Measurements from ENCODE around the gene GRID2. TPM values are rescaled to one million over a fixed set of nuclear protein-coding genes. Genes with fewer than 3 reads are reported as not detected.

Gene GRID2
- total and polyA plus RNA-seq, 2 of the 4 experiments (the other 2 are of a cell fraction), result under 0.01 TPM; not detected in 1

DNA sequence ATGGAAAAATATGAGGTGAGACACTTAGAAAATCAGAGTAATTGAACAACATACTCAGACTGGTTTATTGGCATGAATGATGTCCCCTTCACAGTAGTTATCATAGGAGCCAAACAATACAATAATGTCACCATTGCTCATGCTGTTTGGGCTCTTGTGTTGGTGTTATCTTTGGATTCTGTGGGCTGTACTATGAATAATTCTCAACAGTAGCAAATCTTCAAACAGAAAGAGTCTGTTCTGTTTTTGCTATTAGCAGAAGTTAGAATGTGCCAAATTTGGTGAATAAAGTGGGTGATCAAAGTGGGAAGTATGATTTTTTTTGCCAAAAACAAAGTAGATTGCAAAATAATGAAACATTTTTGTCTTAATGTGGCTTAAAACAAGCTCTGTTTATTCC, 58.3 kb downstream of the GRID2 start:
- H3K4ac ChIP-seq (ENCODE audit: low read depth, low read length), result no peak overlapping the region
- no peak overlapping the region for H2BK120ac ChIP-seq (ENCODE audit: low read depth, low read length)
- CTCF ChIA-PET, result no interaction called here
- intact Hi-C loops (cut with micrococcal nuclease) (no loop called here), in situ Hi-C loops (cut with MboI; ENCODE audit: low sequenced_read_pairs) (no loop called here), dilution Hi-C loops (cut with HindIII; ENCODE audit: low sequenced_read_pairs, unreplicated experiment) (no loop called here)
- no peaks in the 10 kb centered on the region for H3K9me1 ChIP-seq (ENCODE audit: insufficient read depth, low read length)
- H2BK5ac ChIP-seq (ENCODE audit: low read depth, low read length, poor library complexity, severe bottlenecking), result no peak overlapping the region
- H3K23ac ChIP-seq (ENCODE audit: low read depth, low read length), result no peak overlapping the region
- no peaks in the 10 kb centered on the region for H3K79me1 ChIP-seq (ENCODE audit: low read depth in 1 of 2, low read length in 2 of 2)
- no peak overlapping the region for H2AK9ac ChIP-seq (replicated peaks; ENCODE audit: low read depth, low read length, poor library complexity)
- H3K36me3 ChIP-seq (ENCODE audit: control insufficient read depth, insufficient read depth, low read length), result no peaks in the 10 kb centered on the region
- no peaks in the 10 kb centered on the region for H3K4me1 ChIP-seq (ENCODE audit: control insufficient read depth, insufficient read depth, low read length)
- H4K8ac ChIP-seq (ENCODE audit: low read depth in 2 of 2, low read length in 2 of 2), result no peak overlapping the region
- H2BK15ac ChIP-seq (ENCODE audit: low read depth, low read length), result no peak overlapping the region
- H2AFZ ChIP-seq (replicated peaks; ENCODE audit: low read length, poor library complexity), result no peak overlapping the region
- POLR2A ChIA-PET (ENCODE audit: unreplicated experiment), result interaction anchor here (0.7 kb wide), 1 partner anchor 157 kb away, joined by 3 read pairs; no protein-coding TSS in a partner anchor
- no peak overlapping the region for H2AK5ac ChIP-seq (ENCODE audit: low read depth, low read length)
- DNase-seq (no peak), ATAC-seq (ENCODE audit: low read depth) (no peak)
- no peaks in the 10 kb centered on the region for H3K27me3 ChIP-seq (ENCODE audit: control insufficient read depth, insufficient read depth, low read length)
- no peak overlapping the region for H3K56ac ChIP-seq (ENCODE audit: extremely low read depth, insufficient read depth, low read length)
- H3K4me2 ChIP-seq (ENCODE audit: low read depth, low read length), result no peak overlapping the region
- H2BK20ac ChIP-seq (ENCODE audit: low read depth, low read length), result no peak overlapping the region
- no peaks in the 10 kb centered on the region for H3K9me3 ChIP-seq (ENCODE audit: control insufficient read depth, insufficient read depth, low read length)
- no peak overlapping the region for H3K14ac ChIP-seq (replicated peaks; ENCODE audit: low read depth, low read length)
- no peak overlapping the region for H3K4me3 ChIP-seq (ENCODE audit: insufficient read depth, low read depth, low read length)
- H4K20me1 ChIP-seq (ENCODE audit: insufficient read depth, low read length), result no peaks in the 10 kb centered on the region
- no peak overlapping the region for H3K18ac ChIP-seq (ENCODE audit: low read depth, low read length)
- BruUV-seq (replicated peaks), result no TSS peak
- H4K91ac ChIP-seq (ENCODE audit: insufficient read depth, low read depth, low read length), result no peak overlapping the region
- no peak for TF ChIP-seq RFX5 (IDR thresholded peaks at IDR 0.05; ENCODE audit: low read depth, low read length)
- TF ChIP-seq SMC3 (IDR thresholded peaks at IDR 0.05; ENCODE audit: low read depth, low read length), result no peak
- TF ChIP-seq MAZ (IDR thresholded peaks at IDR 0.05; ENCODE audit: borderline replicate concordance, low read depth, low read length), result no peak
- no peak for TF ChIP-seq NFE2L2 (IDR thresholded peaks at IDR 0.05; ENCODE audit: low read depth, low read length)
- no peak for TF ChIP-seq RAD21 (IDR thresholded peaks at IDR 0.05; ENCODE audit: low read length)
- TF ChIP-seq, protein P1, sequence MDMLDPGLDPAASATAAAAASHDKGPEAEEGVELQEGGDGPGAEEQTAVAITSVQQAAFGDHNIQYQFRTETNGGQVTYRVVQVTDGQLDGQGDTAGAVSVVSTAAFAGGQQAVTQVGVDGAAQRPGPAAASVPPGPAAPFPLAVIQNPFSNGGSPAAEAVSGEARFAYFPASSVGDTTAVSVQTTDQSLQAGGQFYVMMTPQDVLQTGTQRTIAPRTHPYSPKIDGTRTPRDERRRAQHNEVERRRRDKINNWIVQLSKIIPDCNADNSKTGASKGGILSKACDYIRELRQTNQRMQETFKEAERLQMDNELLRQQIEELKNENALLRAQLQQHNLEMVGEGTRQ (IDR thresholded peaks at IDR 0.05; ENCODE audit: low read depth, low read length), result no peak
- no peak for TF ChIP-seq MAFK (IDR thresholded peaks at IDR 0.05; ENCODE audit: low read depth, low read length)
- TF ChIP-seq MXI1 (IDR thresholded peaks at IDR 0.05; ENCODE audit: borderline replicate concordance, low read depth, low read length), result no peak
- TF ChIP-seq, protein P2, sequence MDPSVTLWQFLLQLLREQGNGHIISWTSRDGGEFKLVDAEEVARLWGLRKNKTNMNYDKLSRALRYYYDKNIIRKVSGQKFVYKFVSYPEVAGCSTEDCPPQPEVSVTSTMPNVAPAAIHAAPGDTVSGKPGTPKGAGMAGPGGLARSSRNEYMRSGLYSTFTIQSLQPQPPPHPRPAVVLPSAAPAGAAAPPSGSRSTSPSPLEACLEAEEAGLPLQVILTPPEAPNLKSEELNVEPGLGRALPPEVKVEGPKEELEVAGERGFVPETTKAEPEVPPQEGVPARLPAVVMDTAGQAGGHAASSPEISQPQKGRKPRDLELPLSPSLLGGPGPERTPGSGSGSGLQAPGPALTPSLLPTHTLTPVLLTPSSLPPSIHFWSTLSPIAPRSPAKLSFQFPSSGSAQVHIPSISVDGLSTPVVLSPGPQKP (IDR thresholded peaks at IDR 0.05; ENCODE audit: borderline replicate concordance, low read depth, low read length), result no peak
- no peak for TF ChIP-seq POLR2A (IDR thresholded peaks at IDR 0.05; ENCODE audit: low read depth, low read length)
- no peak for TF ChIP-seq CEBPB (IDR thresholded peaks at IDR 0.05; ENCODE audit: low read depth, low read length)
- no peak for TF ChIP-seq BHLHE40 (IDR thresholded peaks at IDR 0.05; ENCODE audit: low read depth, low read length)
- TF ChIP-seq, protein P3, sequence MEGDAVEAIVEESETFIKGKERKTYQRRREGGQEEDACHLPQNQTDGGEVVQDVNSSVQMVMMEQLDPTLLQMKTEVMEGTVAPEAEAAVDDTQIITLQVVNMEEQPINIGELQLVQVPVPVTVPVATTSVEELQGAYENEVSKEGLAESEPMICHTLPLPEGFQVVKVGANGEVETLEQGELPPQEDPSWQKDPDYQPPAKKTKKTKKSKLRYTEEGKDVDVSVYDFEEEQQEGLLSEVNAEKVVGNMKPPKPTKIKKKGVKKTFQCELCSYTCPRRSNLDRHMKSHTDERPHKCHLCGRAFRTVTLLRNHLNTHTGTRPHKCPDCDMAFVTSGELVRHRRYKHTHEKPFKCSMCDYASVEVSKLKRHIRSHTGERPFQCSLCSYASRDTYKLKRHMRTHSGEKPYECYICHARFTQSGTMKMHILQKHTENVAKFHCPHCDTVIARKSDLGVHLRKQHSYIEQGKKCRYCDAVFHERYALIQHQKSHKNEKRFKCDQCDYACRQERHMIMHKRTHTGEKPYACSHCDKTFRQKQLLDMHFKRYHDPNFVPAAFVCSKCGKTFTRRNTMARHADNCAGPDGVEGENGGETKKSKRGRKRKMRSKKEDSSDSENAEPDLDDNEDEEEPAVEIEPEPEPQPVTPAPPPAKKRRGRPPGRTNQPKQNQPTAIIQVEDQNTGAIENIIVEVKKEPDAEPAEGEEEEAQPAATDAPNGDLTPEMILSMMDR (conservative IDR thresholded peaks at IDR 0.05; ENCODE audit: low read depth, low read length), result no peak
- H4K5ac ChIP-seq (ENCODE audit: low read depth, low read length), result no peak overlapping the region
- H3K9ac ChIP-seq (ENCODE audit: low read depth, low read length), result no peak overlapping the region
- H3K27ac ChIP-seq (ENCODE audit: insufficient read depth, low read length), result no peak overlapping the region
